HAP-1 (cell line): ENCODE measurements around the gene SIRT2.

ENCODE experiments used
- DNase-seq, 2 experiments: peaks; one replicate each; pipeline ENCODE4 v3.0.0-alpha.2; 2016 to 2020; ENCODE audit warnings: low spot score in 2 of 2
- H3K27me3 ChIP-seq: fragments of 250-450 bp; sonication (Bioruptor Pico); 2 replicates; pipeline ENCODE4 v1.5.1; 2020; ENCODE audit warnings: low read depth, mild to moderate bottlenecking, moderate library complexity
- H3K36me3 ChIP-seq: fragments of 250-450 bp; sonication (Bioruptor Pico); replicated peaks from 2 replicates; pipeline ENCODE4 v1.5.1; 2020; ENCODE audit warnings: mild to moderate bottlenecking
- H3K4me1 ChIP-seq: fragments of 250-450 bp; sonication (Bioruptor Pico); 2 replicates; pipeline ENCODE4 v1.5.1; 2020; ENCODE audit warnings: mild to moderate bottlenecking
- H3K4me3 ChIP-seq: fragments of 250-450 bp; sonication (Bioruptor Pico); 2 replicates; pipeline ENCODE4 v1.5.1; 2020; ENCODE audit warnings: mild to moderate bottlenecking, moderate library complexity
- H3K9me3 ChIP-seq: fragments of 250-450 bp; sonication (Bioruptor Pico); 2 replicates; pipeline ENCODE4 v1.5.1; 2020; ENCODE audit warnings: mild to moderate bottlenecking, moderate library complexity
- in situ Hi-C: fragments of 300-500 bp; cut with MboI; formaldehyde crosslinking; loops from 3 replicates; pipeline ENCODE4 v1.14.3; 2020; ENCODE audit warnings: low sequenced_read_pairs, inconsistent platforms, mixed read lengths

Gene SIRT2

GRCh38 chr19:38929929-38930775, 30.7 kb upstream of the SIRT2 start, which contains the start of gene SARS2:
TSS of gene SARS2 (minus strand) at chr19:38930763. CDS start at chr19:38930736, 27 bp downstream.
- H3K27me3 ChIP-seq = no peaks in the 10 kb centered on the region
- H3K36me3 ChIP-seq = peaks cover 26% of the 10 kb centered on the region
- H3K4me3 ChIP-seq = peak within 1 kb of the TSS; percentile 74
- peaks cover 4% of the 10 kb centered on the region for H3K4me1 ChIP-seq
- in situ Hi-C loops = loop anchor here (10.0 kb wide), 1 partner anchor 205 kb away; no protein-coding TSS in a partner anchor
- H3K9me3 ChIP-seq = peaks cover 10% of the 10 kb centered on the region
- peak; percentile 91 to 94 for DNase-seq

GRCh38 chr19:38928391-38929001, 29.1 kb upstream of the SIRT2 start:
- in situ Hi-C loops = loop anchor here (10.0 kb wide), 1 partner anchor 204 kb away; no protein-coding TSS in a partner anchor
- no peak overlapping the region for H3K4me3 ChIP-seq
- DNase-seq = no peak
- no peaks in the 10 kb centered on the region for H3K9me3 ChIP-seq
- H3K4me1 ChIP-seq = peaks cover 4% of the 10 kb centered on the region
- no peaks in the 10 kb centered on the region for H3K27me3 ChIP-seq
- peaks cover 33% of the 10 kb centered on the region for H3K36me3 ChIP-seq

- Histone ChIP-seq H3K4me3 (no peak overlapping the region), H3K36me3 (peaks cover 35% of the 10 kb centered on the region), H3K27me3 (no peaks in the 10 kb centered on the region), H3K9me3 (no peaks in the 10 kb centered on the region), H3K4me1 (no peaks in the 10 kb centered on the region)
- in situ Hi-C loops = loop anchor here (10.0 kb wide), 1 partner anchor 200 kb away; no protein-coding TSS in a partner anchor
- DNase-seq = no peak
Observed at GRCh38 chr19:38924388-38924787, 25.0 kb upstream of the SIRT2 start.

- H3K4me1 ChIP-seq = no peaks in the 10 kb centered on the region
- H3K9me3 ChIP-seq = no peaks in the 10 kb centered on the region
- H3K4me3 ChIP-seq = no peak overlapping the region
- no peaks in the 10 kb centered on the region for H3K27me3 ChIP-seq
- peaks cover 35% of the 10 kb centered on the region for H3K36me3 ChIP-seq
- no peak for DNase-seq
- in situ Hi-C loops = loop anchor here (10.0 kb wide), 1 partner anchor 198 kb away; no protein-coding TSS in a partner anchor
Observed at GRCh38 chr19:38922482-38922881, 23.1 kb upstream of the SIRT2 start.

- Histone ChIP-seq H3K9me3 (no peaks in the 10 kb centered on the region), H3K36me3 (peaks cover 35% of the 10 kb centered on the region), H3K4me3 (no peak overlapping the region), H3K4me1 (no peaks in the 10 kb centered on the region), H3K27me3 (no peaks in the 10 kb centered on the region)
- DNase-seq = no peak
- in situ Hi-C loops = loop anchor here (10.0 kb wide), 1 partner anchor 197 kb away; no protein-coding TSS in a partner anchor
Observed at GRCh38 chr19:38921420-38922274, 22.2 kb upstream of the SIRT2 start.

- in situ Hi-C loops = loop anchor here (10.0 kb wide), 1 partner anchor 196 kb away; no protein-coding TSS in a partner anchor
- no peaks in the 10 kb centered on the region for H3K4me1 ChIP-seq
- H3K36me3 ChIP-seq = peaks cover 32% of the 10 kb centered on the region
- no peak for DNase-seq
- H3K9me3 ChIP-seq = no peaks in the 10 kb centered on the region
- no peak overlapping the region for H3K4me3 ChIP-seq
- no peaks in the 10 kb centered on the region for H3K27me3 ChIP-seq
Observed at GRCh38 chr19:38920602-38921419, 21.4 kb upstream of the SIRT2 start.

- in situ Hi-C loops = loop anchor here (10.0 kb wide), 1 partner anchor 195 kb away; no protein-coding TSS in a partner anchor
- Histone ChIP-seq H3K27me3 (no peaks in the 10 kb centered on the region), H3K36me3 (peaks cover 26% of the 10 kb centered on the region)
Observed at GRCh38 chr19:38919837-38920601, 20.6 kb upstream of the SIRT2 start.

GRCh38 chr19:38918526-38918925, 19.1 kb upstream of the SIRT2 start:
- in situ Hi-C loops = no loop called here
- DNase-seq = no peak
- no peaks in the 10 kb centered on the region for H3K4me1 ChIP-seq

More at GRCh38 chr19:38919837-38920601, 20.6 kb upstream of the SIRT2 start:
- Histone ChIP-seq H3K4me3 (no peak overlapping the region), H3K9me3 (no peaks in the 10 kb centered on the region), H3K4me1 (no peaks in the 10 kb centered on the region)
- DNase-seq = no peak

GRCh38 chr19:38917921-38918491, 18.6 kb upstream of the SIRT2 start:
- no peaks in the 10 kb centered on the region for H3K9me3 ChIP-seq
- no peak overlapping the region for H3K4me3 ChIP-seq
- peak in 1 of 2 experiments; percentile 42 for DNase-seq
- H3K4me1 ChIP-seq = no peaks in the 10 kb centered on the region
- in situ Hi-C loops = no loop called here
- H3K36me3 ChIP-seq = peaks cover 14% of the 10 kb centered on the region
- no peaks in the 10 kb centered on the region for H3K27me3 ChIP-seq

More at GRCh38 chr19:38918526-38918925, 19.1 kb upstream of the SIRT2 start:
- Histone ChIP-seq H3K9me3 (no peaks in the 10 kb centered on the region), H3K4me3 (no peak overlapping the region), H3K27me3 (no peaks in the 10 kb centered on the region), H3K36me3 (peaks cover 14% of the 10 kb centered on the region)

GRCh38 chr19:38917516-38917915, 18.1 kb upstream of the SIRT2 start:
- Histone ChIP-seq H3K4me3 (no peak overlapping the region), H3K36me3 (peaks cover 14% of the 10 kb centered on the region), H3K27me3 (no peaks in the 10 kb centered on the region), H3K9me3 (no peaks in the 10 kb centered on the region), H3K4me1 (no peaks in the 10 kb centered on the region)
- no peak for DNase-seq
- in situ Hi-C loops = no loop called here

- Histone ChIP-seq H3K27me3 (no peaks in the 10 kb centered on the region), H3K4me3 (no peak overlapping the region), H3K36me3 (peaks cover under 1% of the 10 kb centered on the region; the same call in 1 of the 2 replicates), H3K4me1 (no peaks in the 10 kb centered on the region), H3K9me3 (no peaks in the 10 kb centered on the region)
- no peak for DNase-seq
- in situ Hi-C loops = no loop called here
Observed at GRCh38 chr19:38915329-38916321, 16.2 kb upstream of the SIRT2 start.
